ENCODE measurements around the gene POLR3K.

The POLR3K gene

GRCh38 chr16:78444-79150 lies 25.2 kb upstream of the POLR3K start:
- DNase-seq = no peak

- peak; percentile 64 for DNase-seq
These were observed 24.5 kb upstream of the POLR3K start, which contains the start of gene MPG for GRCh38 chr16:77807-78443. TSS of gene MPG (plus strand) at chr16:78225. CDS start at chr16:78310, 85 bp downstream.

DNA sequence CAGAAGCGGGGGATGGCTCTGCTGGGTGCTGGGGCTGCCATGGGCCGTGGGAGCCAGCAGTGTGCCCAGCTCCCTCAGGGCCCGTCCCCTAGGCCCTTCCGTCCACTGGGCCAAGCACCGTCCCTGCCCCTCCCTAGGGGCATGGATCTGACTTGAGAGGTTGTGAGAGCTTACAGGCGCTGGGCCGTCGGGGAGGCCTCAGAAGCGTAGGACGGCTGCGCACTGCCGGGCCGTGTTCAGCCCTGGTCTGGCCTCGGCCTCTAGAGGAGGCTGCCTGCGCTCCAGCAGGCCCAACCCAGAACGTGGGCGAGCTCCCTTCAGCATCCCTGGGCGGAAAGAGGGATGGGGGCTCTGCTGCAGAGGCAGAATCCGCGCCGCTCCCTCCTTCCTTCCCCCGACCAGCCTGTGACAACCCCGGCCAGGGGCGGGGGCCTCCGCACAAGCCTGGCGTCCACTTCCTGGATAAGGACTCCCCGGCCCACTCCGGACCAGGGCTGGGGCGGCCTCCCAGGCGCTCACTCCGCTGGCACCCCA lies 23.9 kb upstream of the POLR3K start:
- no peak for DNase-seq

DNA sequence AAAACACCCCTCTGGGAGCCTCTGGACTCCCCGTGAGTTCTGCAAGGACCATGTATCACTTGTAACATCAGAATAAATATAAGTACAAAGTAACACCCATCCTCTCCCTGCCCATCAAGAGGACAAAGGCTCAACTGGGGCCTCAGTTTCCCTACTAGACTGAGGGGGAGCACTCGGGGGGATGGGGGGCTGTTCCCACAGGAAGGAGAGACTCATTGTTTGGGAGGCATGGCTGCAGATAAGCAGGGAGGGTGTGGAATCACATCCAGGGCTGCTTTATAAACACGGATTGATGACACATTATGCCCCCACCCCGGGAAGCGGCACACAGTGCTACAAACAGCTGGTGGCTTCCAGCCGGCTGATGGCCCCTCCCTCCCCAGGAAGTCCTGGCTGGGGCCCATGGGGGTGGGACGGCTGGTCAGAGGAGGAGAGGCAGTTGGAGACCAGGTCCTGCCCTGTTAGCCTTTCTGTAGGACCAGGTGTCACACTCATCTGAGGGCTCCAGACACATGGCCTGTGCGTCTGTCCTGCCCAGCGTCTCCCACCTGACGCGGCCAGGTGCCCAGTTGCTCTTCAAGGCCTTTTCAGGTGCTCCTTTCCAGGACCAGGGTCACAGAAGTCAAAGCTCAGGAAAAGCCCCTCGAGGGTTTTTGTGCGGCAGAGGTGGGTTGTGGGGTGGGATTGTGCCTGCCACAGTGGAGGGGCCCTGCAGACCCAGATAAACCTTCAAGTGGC lies 23.3 kb upstream of the POLR3K start:
- peak; percentile 38 for DNase-seq

DNA sequence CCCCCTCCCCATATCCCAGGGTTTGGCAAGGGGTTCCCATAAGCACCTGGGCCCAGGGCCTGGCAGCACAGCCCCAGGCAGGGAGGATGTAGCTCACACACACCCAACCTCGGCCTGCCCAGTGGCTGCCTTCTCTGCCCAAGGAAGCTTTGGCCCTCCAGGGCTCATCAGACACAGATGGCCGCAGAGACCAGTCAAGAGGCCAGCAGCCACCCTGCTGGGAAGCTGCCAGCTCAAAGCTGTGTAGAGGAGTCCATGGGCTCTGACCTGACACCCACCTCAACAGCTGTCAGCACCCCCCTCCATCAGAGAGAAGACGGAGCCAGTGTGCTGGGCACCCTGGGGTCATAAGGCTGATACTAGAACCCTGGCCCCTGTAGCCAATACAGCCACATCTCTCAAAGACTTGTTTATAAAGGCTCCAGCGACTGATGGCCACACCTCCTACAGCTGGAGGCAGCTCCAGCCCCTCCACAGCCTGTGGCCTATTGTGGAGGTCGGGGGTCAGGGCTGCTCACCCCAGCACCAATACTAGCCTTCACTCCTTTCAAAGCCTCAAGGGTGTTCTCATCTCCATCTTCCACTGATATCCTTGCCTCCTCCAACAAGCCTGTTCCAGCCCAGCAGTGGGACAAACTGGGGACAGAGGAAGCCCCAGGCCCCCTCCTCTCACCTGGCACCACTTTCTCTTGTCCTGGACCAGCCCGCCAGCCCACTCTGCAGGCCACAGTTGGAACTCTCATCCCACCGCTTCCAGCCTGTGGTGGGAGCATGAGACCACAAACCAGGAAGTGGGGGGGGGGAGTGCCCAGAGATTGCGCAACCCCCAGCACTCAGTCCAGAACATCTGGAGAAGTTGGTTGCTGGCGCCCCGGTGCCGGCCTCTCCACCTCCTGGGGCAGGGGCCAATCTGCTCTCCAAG lies 22.4 kb upstream of the POLR3K start:
- DNase-seq = no peak

- no peak for DNase-seq
These were observed 21.4 kb upstream of the POLR3K start for GRCh38 chr16:74747-75334.

DNA sequence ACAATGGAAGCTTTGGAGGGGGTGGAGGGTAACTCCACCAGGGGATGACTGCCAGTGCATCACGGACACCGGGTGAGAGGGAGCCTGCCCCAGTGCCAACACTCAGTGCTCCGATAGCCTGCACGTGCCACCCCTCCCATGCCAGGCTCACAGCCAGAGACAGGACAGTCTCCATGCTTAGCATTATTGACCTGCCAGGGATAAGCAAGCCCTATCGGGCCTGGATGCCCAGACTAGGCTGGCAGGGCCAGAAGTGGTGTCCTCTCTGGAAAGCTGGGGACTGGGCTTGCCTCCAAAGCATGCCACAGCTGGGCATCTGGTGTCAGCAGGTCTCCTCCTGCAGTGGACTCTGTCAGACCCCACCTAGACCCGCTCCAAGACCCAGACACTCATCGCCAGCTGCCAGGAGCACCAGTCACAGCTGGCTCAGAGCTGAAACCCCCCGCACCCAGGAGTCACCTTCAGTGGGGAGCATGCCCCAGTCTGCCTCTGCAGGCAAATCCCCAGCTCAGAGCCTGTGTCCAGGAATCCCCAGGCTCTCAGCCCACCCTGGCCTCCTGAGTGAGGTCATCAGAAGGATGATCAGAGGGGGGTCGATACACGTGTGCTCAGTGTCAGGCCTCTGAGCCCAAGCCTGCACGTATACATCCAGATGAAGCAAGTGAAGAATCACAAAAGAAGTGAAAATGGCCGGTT lies 20.8 kb upstream of the POLR3K start:
- no peak for DNase-seq

- no peak for DNase-seq
These were observed 19.4 kb upstream of the POLR3K start, which contains the start of gene RHBDF1 for GRCh38 chr16:72561-73548. TSS of gene RHBDF1 (minus strand) at chr16:72631. CDS start at chr16:65015, 7,616 bp downstream.

DNA sequence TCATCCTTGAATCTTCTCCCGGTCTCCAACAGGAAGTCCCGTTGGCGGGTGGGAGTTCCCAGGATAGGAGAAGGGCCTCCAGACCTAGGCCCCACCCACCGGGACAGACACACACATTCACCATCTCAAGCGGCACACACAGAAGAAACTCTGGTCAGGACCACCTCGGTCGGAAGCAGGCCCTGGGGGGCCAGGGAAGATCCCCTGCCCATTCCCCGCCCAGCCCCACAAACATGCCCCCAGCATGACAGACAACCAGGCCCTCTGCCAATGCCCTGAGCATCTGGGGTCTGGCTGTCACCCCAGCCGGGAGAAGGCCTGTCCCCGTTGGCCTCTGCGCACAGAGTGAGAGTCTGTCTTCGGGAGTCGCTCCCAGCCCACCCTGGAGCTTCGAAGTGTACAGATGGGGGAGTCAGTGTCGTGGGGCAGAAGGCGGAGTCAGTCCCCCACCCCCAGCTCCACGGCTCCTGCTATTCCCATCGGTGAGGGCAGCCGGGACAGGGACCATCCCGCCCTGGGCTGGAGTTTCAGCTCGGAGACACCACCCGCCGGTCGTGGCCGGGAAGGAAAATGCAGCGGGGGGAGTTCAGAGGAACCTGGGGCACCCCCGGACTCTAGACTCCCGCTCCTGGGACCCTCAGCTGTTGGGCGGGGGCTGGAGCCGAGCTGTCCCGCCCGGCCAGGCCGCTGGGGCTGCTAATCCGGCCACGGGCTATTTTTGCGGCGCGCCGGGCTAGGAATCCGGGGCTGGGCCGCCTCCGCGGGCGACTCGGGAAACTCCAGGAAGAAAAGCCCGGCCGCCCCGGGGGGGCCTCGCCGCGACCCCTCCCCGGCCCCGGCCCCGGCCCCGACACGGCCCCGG lies 18.4 kb upstream of the POLR3K start:
- no peak for DNase-seq

DNA sequence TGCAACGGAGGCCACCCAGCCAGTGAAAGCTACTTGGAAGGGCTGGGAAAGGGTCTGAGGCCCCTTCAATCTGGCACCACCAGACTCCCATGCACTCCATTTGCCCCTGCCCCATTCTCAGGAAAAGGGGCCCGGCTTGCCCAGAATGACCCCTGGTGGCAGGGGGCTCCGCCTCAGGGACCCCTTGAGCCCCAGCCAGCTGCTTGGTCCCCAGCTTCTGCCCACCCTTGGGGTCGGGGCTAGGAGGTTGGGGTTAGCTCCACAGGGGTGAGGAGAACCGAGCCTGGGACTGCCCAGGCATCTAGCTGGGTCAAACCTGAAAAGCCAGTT lies 17.8 kb upstream of the POLR3K start:
- DNase-seq = no peak

- DNase-seq = no peak
These were observed 15.8 kb upstream of the POLR3K start for GRCh38 chr16:69181-69580.

DNA sequence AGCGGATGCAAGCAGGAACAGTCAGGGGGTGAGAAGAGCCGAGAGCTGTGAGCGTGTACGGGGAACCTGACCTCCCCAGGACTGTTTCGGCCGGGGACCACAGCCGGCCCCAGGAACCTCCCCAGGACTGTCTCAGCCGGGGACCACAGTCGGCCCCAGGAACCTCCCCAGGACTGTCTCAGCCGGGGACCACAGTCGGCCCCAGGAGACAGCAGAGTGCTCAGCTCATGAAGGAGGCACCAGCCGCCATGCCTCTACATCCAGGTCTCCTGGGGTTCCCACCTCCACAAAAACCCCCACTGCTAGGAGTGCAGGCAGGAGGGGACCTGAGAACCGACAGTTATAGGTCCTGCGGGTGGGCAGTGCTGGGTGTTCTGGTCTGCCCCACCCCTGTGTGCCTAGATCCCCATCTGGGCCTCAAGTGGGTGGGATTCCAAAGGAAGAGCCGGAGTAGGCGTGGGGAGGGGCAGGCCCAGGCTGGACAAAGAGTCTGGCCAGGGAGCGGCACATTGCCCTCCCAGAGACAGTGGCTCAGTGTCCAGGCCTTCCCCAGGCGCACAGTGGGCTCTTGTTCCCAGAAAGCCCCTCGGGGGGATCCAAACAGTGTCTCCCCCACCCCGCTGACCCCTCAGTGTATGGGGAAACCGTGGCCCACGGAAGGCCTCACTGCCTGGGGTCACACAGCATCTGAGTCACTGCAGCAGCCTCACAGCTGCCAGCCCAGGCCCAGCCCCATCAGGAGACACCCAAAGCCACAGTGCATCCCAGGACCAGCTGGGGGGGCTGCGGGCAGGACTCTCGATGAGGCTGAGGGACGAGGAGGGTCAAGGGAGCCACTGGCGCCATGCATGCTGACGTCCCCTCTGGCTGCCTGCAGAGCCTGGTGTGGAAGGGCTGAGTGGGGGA lies 14.7 kb upstream of the POLR3K start:
- no peak for DNase-seq

DNA sequence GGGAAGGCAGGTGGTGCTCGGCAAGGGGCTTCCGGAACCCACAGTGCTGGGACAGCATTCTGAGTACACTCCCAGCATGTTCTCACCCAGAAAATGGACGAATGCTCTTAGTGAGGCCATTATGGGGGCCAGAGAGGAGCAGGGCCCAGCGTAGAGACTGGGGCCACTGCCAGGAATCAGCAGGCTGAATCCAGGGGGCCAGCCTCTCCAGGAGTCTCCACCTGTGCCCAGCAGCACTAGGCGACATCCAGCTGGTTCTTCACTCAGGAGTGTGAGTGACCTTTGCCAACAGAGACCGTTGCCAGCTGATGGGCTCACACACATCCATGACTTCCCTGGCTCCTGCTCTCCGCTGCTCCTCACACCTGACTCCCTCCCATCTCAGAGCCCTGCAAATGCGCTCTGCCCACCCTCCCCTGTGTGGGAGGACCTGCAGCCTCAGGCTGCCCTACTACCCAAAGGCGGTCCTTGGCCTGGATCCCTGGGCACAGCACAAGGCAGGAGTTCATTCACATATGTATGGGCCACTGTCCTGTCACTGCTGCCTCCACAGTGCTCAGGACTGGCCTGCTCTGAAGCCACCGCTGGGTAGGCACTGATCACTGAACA lies 13.9 kb upstream of the POLR3K start:
- peak; percentile 89 for DNase-seq

- DNase-seq = no peak
These were observed 13.1 kb upstream of the POLR3K start for GRCh38 chr16:66309-67182.

GRCh38 chr16:65745-66144 lies 12.3 kb upstream of the POLR3K start:
- DNase-seq = peak; percentile 68

GRCh38 chr16:64914-65255 lies 11.5 kb upstream of the POLR3K start:
- no peak for DNase-seq
